Osteoblast (primary cell): ENCODE results near the gene RASSF7. TPM values are rescaled to one million over a fixed set of nuclear protein-coding genes. Genes with fewer than 3 reads are reported as not detected.

ENCODE experiments used
- DNase-seq: peaks from one replicate; pipeline ENCODE4 v3.0.0; 2011; ENCODE audit warnings: low spot score, mixed read lengths; ENCODE audit not compliant: insufficient read length; ENCODE audit errors: missing footprints
- H2AFZ ChIP-seq: 2 replicates; pipeline ENCODE4 v1.6.0; 2011; ENCODE audit warnings: mild to moderate bottlenecking, low read length
- H3K27ac ChIP-seq: 2 replicates; pipeline ENCODE4 v1.5.1; 2011; ENCODE audit warnings: mild to moderate bottlenecking, low read depth, low read length, moderate library complexity
- H3K27me3 ChIP-seq: 2 replicates; pipeline ENCODE4 v1.6.0; 2012; ENCODE audit warnings: mild to moderate bottlenecking, control low read depth, inconsistent platforms, low read length, moderate library complexity; ENCODE audit not compliant: insufficient read depth
- H3K36me3 ChIP-seq: 2 replicates; pipeline ENCODE4 v1.5.1; 2011; ENCODE audit warnings: mild to moderate bottlenecking, low read length, control low read depth, moderate library complexity; ENCODE audit not compliant: insufficient read depth
- H3K4me1 ChIP-seq: 2 replicates; pipeline ENCODE4 v1.5.1; 2011; ENCODE audit warnings: mild to moderate bottlenecking, low read length, control low read depth, moderate library complexity; ENCODE audit not compliant: insufficient read depth
- H3K4me2 ChIP-seq: 2 replicates; pipeline ENCODE4 v1.6.0; 2011; ENCODE audit warnings: mild to moderate bottlenecking, low read length; ENCODE audit not compliant: insufficient read depth
- H3K4me3 ChIP-seq: fragments of 200-600 bp; sonication (generic); 3 replicates; pipeline ENCODE4 v1.5.1; 2012; ENCODE audit warnings: mild to moderate bottlenecking, low read length, inconsistent platforms; ENCODE audit not compliant: insufficient read depth
- H3K79me2 ChIP-seq: 2 replicates; pipeline ENCODE4 v1.6.0; 2012; ENCODE audit warnings: mild to moderate bottlenecking, low read length, control low read depth, inconsistent platforms; ENCODE audit not compliant: insufficient read depth
- H3K9me3 ChIP-seq: 2 replicates; pipeline ENCODE4 v1.5.1; 2011; ENCODE audit warnings: low read depth, low read length, control low read depth
- H4K20me1 ChIP-seq: 2 replicates; pipeline ENCODE4 v1.6.0; 2012; ENCODE audit warnings: mild to moderate bottlenecking, low read length, control low read depth; ENCODE audit not compliant: insufficient read depth
- total RNA-seq: library from RNA; depleted of rRNA; stranded (reverse); fragments of >200 nt; gene quantifications from 2 replicates; pipeline ENCODE4 v1.2.3, GENCODE V29; 2012
- TF ChIP-seq, protein P1 (sequence below): IDR thresholded peaks from 2 replicates; pipeline ENCODE4 v1.5.1; 2011; ENCODE audit warnings: mild to moderate bottlenecking, low read depth, low read length, moderate library complexity; ENCODE audit errors: extremely low read depth

Gene RASSF7
- total RNA-seq, 1 donor, result 6.2 TPM

GRCh38 chr11:586376-587316, 25.9 kb downstream of the RASSF7 start:
- TF ChIP-seq, protein P1, sequence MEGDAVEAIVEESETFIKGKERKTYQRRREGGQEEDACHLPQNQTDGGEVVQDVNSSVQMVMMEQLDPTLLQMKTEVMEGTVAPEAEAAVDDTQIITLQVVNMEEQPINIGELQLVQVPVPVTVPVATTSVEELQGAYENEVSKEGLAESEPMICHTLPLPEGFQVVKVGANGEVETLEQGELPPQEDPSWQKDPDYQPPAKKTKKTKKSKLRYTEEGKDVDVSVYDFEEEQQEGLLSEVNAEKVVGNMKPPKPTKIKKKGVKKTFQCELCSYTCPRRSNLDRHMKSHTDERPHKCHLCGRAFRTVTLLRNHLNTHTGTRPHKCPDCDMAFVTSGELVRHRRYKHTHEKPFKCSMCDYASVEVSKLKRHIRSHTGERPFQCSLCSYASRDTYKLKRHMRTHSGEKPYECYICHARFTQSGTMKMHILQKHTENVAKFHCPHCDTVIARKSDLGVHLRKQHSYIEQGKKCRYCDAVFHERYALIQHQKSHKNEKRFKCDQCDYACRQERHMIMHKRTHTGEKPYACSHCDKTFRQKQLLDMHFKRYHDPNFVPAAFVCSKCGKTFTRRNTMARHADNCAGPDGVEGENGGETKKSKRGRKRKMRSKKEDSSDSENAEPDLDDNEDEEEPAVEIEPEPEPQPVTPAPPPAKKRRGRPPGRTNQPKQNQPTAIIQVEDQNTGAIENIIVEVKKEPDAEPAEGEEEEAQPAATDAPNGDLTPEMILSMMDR, result no peak
- no peaks in the 10 kb centered on the region for H3K9me3 ChIP-seq
- no peak overlapping the region for H3K4me3 ChIP-seq
- peaks cover 78% of the 10 kb centered on the region for H3K79me2 ChIP-seq
- no peak for DNase-seq
- H3K27me3 ChIP-seq, result no peaks in the 10 kb centered on the region
- H2AFZ ChIP-seq, result no peak overlapping the region
- no peak overlapping the region for H3K27ac ChIP-seq
- H3K4me2 ChIP-seq, result no peak overlapping the region
- peaks cover 57% of the 10 kb centered on the region for H4K20me1 ChIP-seq
- H3K36me3 ChIP-seq, result peaks cover 54% of the 10 kb centered on the region
- peaks cover 9% of the 10 kb centered on the region for H3K4me1 ChIP-seq

DNA sequence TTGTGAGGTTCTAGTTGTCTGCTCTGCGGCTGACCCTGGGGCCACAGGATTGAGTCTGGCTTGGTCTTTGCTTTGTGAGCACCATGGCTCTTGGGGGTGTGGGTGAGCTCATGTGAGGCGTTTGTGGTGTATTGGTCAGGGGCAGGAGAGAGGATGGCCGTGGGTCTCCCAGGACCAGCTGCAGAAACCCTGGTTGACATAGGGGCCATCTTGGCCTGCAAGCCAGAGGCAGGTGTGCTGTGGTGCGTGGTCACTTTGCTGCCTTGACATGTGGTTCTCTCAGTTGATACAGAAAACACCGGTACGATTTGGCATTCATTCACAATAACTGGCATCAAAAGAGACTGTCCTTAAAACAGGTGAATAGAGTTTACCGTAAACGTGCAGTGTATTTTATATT, 26.8 kb downstream of the RASSF7 start:
- peaks cover 74% of the 10 kb centered on the region for H3K79me2 ChIP-seq
- TF ChIP-seq, protein P1, result no peak

DNA sequence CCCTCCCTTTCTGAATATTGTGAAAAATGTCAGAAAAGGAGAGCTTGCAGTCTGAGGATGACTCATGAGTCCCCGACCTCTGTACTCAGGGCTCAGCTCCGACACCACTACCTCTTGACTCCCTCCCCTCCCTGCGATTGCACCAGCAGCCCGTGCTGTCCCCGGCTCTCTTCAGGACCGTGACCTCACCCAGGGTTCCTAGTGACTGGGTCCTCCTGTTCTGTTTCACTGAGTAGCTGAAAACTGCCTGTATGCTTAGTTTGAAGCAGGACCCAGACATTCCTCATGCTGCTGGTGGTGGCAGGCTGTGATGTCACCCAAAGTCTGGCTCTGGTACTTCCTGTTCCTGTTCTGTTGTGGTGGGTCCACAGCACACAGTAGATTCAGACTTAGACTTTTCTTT, 27.2 kb downstream of the RASSF7 start:
- TF ChIP-seq, protein P1, result no peak
- Histone ChIP-seq H3K79me2 (peaks cover 73% of the 10 kb centered on the region), H3K27me3 (no peaks in the 10 kb centered on the region), H3K4me3 (no peak overlapping the region), H3K27ac (peak overlapping the region; percentile 57), H2AFZ (no peak overlapping the region), H3K4me1 (peaks cover 9% of the 10 kb centered on the region), H3K9me3 (no peaks in the 10 kb centered on the region), H3K36me3 (peaks cover 63% of the 10 kb centered on the region), H3K4me2 (no peak overlapping the region), H4K20me1 (peaks cover 54% of the 10 kb centered on the region)
- peak; percentile 95 for DNase-seq

More for the DNA sequence above, 26.8 kb downstream of the RASSF7 start:
- DNase-seq, result no peak
- peaks cover 60% of the 10 kb centered on the region for H3K36me3 ChIP-seq
- H4K20me1 ChIP-seq, result peaks cover 54% of the 10 kb centered on the region
- no peaks in the 10 kb centered on the region for H3K9me3 ChIP-seq
- H3K4me2 ChIP-seq, result no peak overlapping the region
- peaks cover 9% of the 10 kb centered on the region for H3K4me1 ChIP-seq
- H3K27ac ChIP-seq, result peak overlapping the region; percentile 25
- H3K4me3 ChIP-seq, result no peak overlapping the region
- no peak overlapping the region for H2AFZ ChIP-seq
- no peaks in the 10 kb centered on the region for H3K27me3 ChIP-seq

GRCh38 chr11:589798-590197, 29.0 kb downstream of the RASSF7 start:
- Histone ChIP-seq H3K4me2 (no peak overlapping the region), H2AFZ (no peak overlapping the region), H3K36me3 (peaks cover 66% of the 10 kb centered on the region), H3K27ac (no peak overlapping the region), H3K4me1 (peaks cover 9% of the 10 kb centered on the region), H4K20me1 (peaks cover 41% of the 10 kb centered on the region), H3K27me3 (no peaks in the 10 kb centered on the region), H3K9me3 (no peaks in the 10 kb centered on the region), H3K79me2 (peaks cover 71% of the 10 kb centered on the region), H3K4me3 (no peak overlapping the region)
- DNase-seq, result no peak
- TF ChIP-seq, protein P1, result no peak
